ENCODE measurements around the gene ZNF593OS. TPM values are rescaled to one million over a fixed set of nuclear protein-coding genes. Genes with fewer than 3 reads are reported as not detected.

The ZNF593OS gene
- total RNA-seq, 1 experiment from 2014 or later = not detected

DNA sequence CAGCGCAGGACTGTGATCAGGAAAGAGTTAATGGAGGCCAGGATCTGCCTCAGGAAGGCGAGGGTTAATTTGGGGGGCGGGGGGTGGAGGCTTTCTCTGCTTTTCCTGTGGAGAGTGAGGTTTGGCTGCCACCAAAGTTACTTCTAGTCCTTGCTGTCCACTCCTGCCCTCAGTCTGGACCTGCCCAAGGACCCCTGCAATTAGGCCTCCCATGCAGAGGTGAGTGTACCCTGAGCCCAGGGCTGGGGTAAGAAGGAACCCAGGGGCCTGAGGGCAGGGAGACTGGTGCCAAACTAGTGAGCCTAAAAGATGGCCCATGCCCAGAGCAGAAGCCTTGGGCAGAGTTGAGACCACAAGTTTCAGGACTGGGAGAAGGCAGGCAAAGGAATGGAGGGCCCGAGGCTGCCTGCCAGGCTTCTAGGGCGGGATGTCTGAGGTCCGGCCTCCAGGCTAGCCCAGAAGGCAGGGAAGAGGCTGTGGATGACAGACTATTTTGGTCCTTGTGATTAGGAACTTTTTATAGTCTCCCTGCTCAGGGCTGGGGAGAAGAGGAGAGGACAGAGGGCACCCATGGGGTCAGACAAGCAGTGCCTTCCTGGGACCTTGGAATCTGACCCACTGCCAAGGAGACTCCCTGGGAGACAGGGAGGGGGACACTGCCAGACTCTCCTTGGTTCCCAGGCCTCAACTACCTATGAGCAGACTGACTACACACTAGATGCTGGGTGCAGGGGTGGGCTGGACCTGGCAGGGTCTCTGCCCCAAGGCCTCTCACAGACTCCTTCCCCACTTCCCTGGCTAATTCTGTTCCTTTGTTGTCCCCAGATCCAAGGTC lies 12.5 kb downstream of the ZNF593OS start, which contains the start of gene FAM110D:
TSS of gene FAM110D (plus strand) at position 172 of the 835 bp plus-strand sequence. CDS start 2,213 bp downstream, outside the sequence.
- DNase-seq = no peak
- H3K27ac ChIP-seq = no peak within 1 kb of the TSS

DNA sequence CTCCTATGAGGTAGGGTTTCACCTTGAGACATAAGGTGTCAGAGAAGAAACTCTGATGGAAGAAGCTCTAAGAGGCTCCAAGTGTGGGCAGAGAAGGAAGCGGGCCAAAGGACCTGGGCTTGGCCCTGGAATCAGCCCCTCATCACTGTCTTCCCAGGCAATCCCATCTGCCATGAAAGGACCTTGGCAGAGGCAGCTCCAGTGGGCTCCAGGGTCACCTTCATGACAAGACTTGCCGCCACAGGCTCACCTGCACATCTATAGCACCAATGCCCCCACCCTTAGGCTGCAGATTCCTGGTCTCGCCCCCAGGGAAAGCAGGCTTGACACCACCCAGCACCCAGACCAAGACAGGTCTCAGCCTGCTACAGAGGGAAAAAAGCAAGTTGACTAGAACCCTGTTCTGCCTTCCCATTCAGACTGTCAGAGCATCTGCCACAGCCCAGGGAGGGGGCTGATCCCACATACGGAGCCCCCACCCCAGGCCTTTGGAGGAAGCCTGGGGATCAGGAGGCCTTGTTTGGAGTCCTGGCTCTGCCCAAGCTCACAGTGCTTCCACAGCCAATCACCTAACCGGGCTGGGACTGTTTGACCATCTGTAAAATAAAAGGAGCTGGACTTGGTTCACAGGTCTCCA lies 13.2 kb downstream of the ZNF593OS start:
- Histone ChIP-seq H3K9me3 (replicated peaks) (no peaks in the 10 kb centered on the region), H3K4me1 (peaks cover 22% of the 10 kb centered on the region), H3K27ac (no peak overlapping the region), H3K36me3 (no peaks in the 10 kb centered on the region), H3K4me3 (no peak overlapping the region), H3K27me3 (peaks cover 43% of the 10 kb centered on the region)
- no peak for DNase-seq

More for the DNA sequence above, 12.5 kb downstream of the ZNF593OS start, which contains the start of gene FAM110D:
- Histone ChIP-seq H3K9me3 (replicated peaks) (no peaks in the 10 kb centered on the region), H3K27me3 (peaks cover 43% of the 10 kb centered on the region), H3K36me3 (no peaks in the 10 kb centered on the region), H3K4me1 (peaks cover 22% of the 10 kb centered on the region), H3K4me3 (no peak within 1 kb of the TSS)

DNA sequence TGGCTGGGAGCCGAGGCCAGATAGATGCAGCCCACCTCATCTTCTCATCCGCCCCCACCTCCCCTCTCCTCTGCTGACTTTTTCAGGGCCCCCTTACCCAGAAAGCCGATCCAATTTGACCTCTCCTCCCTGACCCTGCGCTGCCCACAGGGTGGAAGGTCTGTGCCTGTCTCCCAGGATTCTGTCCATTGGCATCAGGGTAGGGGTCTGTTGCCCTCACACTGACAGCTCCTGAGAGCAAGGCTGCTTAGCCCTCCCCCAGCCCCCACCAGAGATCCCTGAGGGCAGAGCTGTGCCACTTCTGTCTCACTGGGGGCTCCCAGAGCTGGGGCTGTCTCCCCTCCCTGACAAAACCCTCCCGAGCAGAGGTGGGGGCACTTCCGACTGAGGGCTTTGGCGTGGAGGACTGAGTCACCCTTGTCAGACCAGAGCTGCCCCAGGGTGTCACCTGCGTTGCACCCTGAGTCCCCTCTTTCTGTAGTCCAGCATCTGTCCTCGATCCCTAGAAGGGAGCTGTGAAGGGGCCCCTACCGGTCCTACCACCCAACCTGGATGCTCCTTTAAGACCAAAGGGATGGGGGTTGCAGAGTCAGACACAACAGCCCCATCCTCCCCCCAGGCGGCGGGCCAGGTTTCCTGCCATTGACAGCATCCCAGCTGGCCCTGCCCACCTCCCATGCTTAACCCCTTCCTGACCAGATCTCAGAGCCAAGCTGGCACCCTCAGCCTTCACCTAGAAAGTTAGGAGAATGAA lies 15.2 kb downstream of the ZNF593OS start:
- Histone ChIP-seq H3K36me3 (no peaks in the 10 kb centered on the region), H3K27me3 (peaks cover 43% of the 10 kb centered on the region), H3K9me3 (replicated peaks) (no peaks in the 10 kb centered on the region), H3K27ac (no peak overlapping the region), H3K4me1 (peaks cover 22% of the 10 kb centered on the region), H3K4me3 (peak overlapping the region; percentile 7)
- DNase-seq = peak; percentile 49 to 60

DNA sequence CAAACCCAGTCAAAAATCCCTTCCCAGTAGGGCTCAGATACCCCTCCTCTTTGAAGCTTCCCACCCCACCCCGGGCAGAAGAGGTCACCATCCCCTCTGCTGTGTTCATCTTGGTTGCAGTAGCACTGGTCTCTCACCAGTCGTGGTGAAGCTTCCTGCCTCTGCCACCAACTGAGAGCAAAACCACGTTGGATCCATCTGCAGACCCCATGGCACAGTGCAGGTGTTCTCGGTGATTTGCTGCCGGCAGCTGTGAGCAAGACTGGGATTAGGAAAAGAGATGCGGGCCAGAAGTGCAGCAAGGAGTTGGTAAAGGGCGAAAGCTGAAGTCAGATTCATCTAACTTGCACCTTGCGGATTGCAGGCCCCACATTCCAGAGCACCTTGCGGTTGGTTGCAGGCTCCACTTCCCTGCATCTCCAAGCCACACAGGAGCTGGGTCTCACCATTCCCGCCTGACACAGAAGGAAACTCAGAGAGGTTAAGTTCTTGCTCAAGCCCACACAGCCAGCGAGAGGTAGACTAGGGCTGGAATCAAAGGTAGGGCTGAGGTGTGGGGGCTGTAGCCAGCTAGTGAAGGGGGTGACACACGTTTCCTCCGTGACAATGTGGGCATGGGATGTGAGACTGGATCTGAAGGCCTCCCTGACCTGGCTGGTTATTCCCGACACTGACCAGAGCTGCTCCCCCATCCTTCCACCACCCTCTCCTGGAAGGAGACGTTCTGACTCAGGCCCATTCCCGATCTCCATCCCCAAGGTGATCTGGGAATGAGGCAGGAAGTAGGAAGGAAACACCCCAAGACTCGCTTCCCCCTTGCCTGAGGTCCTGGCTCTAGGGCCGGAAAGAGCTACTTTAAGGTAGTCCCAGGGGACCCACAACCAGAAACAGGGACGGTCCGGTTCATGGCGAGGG lies 16.0 kb downstream of the ZNF593OS start:
- H3K27ac ChIP-seq = no peak overlapping the region

DNA sequence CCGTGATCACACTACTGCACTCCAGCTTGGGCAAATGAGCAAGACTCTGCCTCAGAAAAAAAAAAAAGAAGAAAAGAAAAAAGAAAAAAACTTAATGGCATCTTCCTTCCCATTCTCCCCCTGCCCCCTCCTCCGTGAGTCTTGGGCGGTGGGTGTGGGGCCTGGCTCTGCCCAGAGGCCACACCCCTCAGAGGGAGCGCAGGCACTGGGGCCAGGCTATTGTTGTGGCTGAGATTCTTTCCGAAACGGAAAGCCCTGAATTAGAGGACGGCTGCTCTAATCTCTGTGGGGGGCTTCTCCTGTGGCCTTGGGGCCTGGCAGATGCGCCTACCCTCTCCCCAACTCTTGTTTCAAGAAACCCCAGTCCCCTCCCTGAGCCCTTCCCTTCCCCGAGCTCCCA lies 16.9 kb downstream of the ZNF593OS start:
- H3K4me3 ChIP-seq = no peak overlapping the region
- no peak for DNase-seq
- no peaks in the 10 kb centered on the region for H3K36me3 ChIP-seq
- peaks cover 52% of the 10 kb centered on the region for H3K27me3 ChIP-seq
- peaks cover 22% of the 10 kb centered on the region for H3K4me1 ChIP-seq
- no peak overlapping the region for H3K27ac ChIP-seq
- no peaks in the 10 kb centered on the region for H3K9me3 ChIP-seq (replicated peaks)

More for the DNA sequence above, 16.0 kb downstream of the ZNF593OS start:
- H3K9me3 ChIP-seq (replicated peaks) = no peaks in the 10 kb centered on the region
- no peaks in the 10 kb centered on the region for H3K36me3 ChIP-seq
- DNase-seq = peak in 1 of 2 experiments; percentile 44
- H3K4me1 ChIP-seq = peaks cover 22% of the 10 kb centered on the region
- peak overlapping the region; percentile 7 for H3K4me3 ChIP-seq
- peaks cover 49% of the 10 kb centered on the region for H3K27me3 ChIP-seq

DNA sequence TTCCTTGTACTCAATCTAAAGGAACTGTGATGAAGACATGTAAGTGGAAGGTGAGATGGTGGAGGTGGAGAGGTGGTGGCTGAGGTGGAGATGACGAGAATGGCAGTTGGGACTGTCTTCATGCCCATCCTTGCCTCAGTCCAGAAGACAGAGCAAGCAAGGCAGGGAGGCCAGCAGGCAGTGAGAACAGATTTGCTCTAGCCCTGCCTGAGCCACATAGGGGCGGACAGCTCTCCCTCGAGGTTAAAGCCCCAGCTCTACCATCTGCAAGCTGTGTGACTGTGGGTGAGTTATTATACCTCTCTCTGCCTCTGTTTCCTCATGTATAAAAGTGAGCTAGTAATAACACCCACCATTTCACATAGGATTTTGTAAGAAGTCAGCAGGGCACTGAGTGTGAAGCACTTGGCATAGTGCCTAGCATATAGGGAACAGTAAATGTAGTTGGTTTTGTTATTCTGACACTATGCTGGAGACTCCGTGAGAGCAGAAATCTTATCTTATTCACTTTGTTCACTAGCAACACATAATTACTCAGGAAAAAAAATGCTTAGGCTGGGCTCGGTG lies 17.6 kb downstream of the ZNF593OS start:
- H3K27me3 ChIP-seq = peaks cover 45% of the 10 kb centered on the region
- DNase-seq = no peak
- H3K9me3 ChIP-seq (replicated peaks) = no peaks in the 10 kb centered on the region
- H3K4me3 ChIP-seq = no peak overlapping the region
- peaks cover 24% of the 10 kb centered on the region for H3K4me1 ChIP-seq
- H3K27ac ChIP-seq = no peak overlapping the region
- H3K36me3 ChIP-seq = no peaks in the 10 kb centered on the region

DNA sequence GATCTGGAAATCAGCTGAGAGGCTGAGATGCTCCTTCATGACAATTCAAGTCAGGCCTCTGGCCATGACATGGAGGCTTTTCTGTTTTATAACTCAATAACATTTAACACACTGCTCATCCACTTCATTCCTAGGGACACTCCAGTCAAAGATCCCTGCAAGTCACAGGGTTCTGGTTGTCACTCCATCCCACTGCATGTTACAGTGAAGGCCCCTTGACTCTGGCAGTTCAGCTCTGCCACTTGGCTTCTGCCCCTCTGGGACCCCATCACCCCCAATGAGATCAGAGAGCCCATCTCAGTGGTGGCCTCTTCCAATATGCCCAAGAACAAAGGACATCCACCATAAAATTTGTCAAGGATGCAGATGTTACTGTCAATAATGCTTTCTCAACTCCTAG lies 22.7 kb downstream of the ZNF593OS start:
- H3K27ac ChIP-seq = no peak overlapping the region
- peak in 1 of 2 experiments; percentile 43 for DNase-seq
- H3K4me1 ChIP-seq = peaks cover 8% of the 10 kb centered on the region
- peaks cover 17% of the 10 kb centered on the region for H3K27me3 ChIP-seq
- H3K9me3 ChIP-seq (replicated peaks) = no peaks in the 10 kb centered on the region
- no peak overlapping the region for H3K4me3 ChIP-seq
- H3K36me3 ChIP-seq = no peaks in the 10 kb centered on the region

DNA sequence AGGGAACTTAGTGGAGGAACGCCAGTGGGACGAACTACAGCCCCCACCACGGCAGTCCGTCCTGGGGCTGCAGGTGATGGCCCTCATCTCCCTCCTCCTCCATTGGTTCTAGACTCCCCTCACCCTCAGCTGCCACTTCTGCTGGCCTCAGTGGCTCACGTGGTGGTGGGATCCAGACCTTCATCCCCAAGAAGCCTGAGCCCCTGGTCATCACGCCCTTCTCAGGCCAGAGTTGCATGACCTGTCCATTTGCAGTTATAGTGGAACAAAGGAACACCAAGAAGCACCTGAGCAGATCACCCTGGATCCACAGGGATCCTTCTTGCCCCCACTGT lies 25.7 kb downstream of the ZNF593OS start:
- H3K27ac ChIP-seq = no peak overlapping the region
- H3K36me3 ChIP-seq = no peaks in the 10 kb centered on the region
- 0 out of 2 replicates have a peak, but pooled peaks cover 6% of the 10 kb centered on the region for H3K27me3 ChIP-seq
- H3K4me1 ChIP-seq = peaks cover 8% of the 10 kb centered on the region
- no peak for DNase-seq
- H3K4me3 ChIP-seq = no peak overlapping the region
- no peaks in the 10 kb centered on the region for H3K9me3 ChIP-seq (replicated peaks)

DNA sequence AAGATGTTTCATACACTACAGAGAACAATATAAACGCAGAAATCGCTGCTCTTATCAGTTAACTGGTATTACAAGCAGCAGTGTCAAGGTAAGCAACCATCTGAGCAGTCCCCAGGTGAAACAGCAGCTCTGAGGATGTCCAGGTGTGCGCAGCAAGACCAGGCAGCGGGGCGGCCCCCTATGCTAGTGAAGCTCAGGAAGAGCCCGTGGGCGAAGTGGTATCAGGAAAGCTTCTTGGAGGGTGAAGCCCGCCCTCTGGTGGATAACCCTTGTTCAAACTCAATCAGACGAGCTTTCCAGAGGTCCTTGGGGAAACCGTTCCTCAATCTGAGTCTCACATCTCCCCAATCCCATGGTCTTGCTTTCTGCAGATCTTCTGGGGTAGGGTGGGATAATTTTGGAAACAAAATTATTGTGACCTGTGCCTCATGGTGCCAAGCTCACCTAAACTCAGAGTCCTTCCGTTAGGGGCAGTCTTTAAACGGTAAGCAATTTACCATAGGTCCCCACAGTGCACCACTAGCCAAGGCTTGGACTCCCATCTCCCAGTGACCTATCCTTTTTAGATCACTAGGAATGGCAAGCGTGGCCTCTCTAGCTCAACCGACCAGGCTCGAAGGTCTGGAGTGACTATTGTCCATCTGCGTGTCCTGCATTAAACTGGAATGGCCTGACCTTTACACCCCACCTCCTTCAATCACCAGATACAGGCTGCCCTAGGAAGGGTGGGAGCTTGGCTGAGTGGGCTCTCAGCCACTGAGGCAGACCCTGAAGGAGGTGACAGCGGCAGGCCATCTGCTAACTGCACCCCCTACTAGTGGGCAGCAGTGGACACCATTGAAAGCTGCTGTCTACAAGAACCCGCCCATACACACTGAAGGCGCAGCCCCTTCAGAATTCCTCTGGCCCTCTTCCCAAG lies 26.3 kb downstream of the ZNF593OS start:
- peaks cover 8% of the 10 kb centered on the region for H3K4me1 ChIP-seq
- no peaks in the 10 kb centered on the region for H3K27me3 ChIP-seq
- no peak overlapping the region for H3K4me3 ChIP-seq
- no peak overlapping the region for H3K27ac ChIP-seq
- no peaks in the 10 kb centered on the region for H3K36me3 ChIP-seq
- DNase-seq = peak; percentile 74 to 93
- no peaks in the 10 kb centered on the region for H3K9me3 ChIP-seq (replicated peaks)

DNA sequence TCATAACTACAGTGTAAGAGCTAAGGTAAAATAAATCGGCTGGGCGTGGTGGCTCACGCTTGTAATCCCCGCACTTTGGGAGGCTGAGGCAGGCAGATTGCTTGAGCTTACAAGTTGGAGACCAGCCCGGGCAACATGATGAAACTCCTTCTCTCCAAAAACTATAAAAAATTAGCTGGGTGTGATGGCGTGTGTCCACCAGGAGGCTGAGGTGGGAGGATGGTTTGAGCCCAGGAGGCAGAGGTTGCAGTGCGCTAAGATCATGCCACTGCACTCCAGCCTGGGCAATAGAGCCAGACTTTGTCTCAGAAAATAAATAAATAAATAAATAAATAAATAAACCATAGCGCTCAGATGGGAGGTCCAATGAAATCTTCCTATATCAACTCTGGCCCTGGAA lies 29.5 kb downstream of the ZNF593OS start:
- Histone ChIP-seq H3K27me3 (no peaks in the 10 kb centered on the region), H3K4me3 (no peak overlapping the region), H3K4me1 (no peaks in the 10 kb centered on the region), H3K27ac (no peak overlapping the region), H3K9me3 (replicated peaks) (no peaks in the 10 kb centered on the region), H3K36me3 (no peaks in the 10 kb centered on the region)
- no peak for DNase-seq

DNA sequence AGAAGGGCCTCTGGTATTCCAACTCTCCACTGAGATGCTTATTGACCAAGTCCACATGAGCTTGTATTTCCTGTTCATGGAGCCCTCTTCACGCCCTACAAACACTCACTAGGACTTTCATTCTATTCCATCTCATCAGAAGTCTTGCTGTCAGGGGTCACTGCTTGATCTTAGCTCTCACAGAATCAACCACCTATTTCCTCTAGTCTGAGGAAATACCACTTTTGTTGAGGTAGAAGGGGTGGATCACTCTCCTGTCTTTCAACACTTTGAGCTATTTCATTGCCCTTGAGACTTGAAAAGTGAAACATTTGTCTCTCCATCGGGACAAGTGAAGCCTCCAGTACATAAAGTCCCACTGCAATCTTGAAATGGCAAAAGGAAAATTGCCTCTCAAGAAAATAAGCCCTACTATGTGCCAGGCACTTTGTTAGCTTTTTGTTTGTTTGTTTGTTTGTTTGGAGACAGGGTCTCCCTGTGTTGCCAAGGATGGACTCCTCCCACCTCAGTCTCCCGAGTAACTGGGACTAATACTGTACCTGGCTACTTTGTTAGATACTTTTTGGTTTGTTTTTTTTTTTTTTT lies 32.6 kb downstream of the ZNF593OS start:
- DNase-seq = no peak
- Histone ChIP-seq H3K27me3 (no peaks in the 10 kb centered on the region), H3K4me1 (no peaks in the 10 kb centered on the region), H3K4me3 (no peak overlapping the region), H3K9me3 (replicated peaks) (no peaks in the 10 kb centered on the region), H3K36me3 (no peaks in the 10 kb centered on the region), H3K27ac (no peak overlapping the region)

DNA sequence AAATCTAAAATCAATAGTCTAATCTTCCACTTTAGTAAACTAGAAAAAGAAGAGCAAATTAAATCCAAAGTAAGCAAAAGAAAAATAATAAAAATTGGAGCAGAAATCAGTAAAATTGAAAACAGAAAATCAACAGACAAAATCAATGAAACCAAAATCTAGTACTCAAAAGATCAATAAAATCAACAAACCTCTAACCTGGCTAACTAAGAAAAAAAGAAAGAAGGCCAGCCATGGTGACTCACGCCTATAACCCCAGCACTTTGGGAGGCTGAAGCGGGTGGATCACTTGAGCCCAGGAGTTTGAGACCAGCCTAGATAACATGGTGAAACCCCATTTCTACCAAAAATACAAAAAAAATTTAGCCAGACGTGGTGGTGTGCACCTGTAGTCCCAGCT lies 37.2 kb downstream of the ZNF593OS start:
- DNase-seq = no peak
- Histone ChIP-seq H3K27me3 (peaks cover 11% of the 10 kb centered on the region; the same call in 1 of the 2 replicates), H3K36me3 (no peaks in the 10 kb centered on the region), H3K27ac (no peak overlapping the region), H3K4me3 (no peak overlapping the region), H3K9me3 (replicated peaks) (no peaks in the 10 kb centered on the region), H3K4me1 (no peaks in the 10 kb centered on the region)

DNA sequence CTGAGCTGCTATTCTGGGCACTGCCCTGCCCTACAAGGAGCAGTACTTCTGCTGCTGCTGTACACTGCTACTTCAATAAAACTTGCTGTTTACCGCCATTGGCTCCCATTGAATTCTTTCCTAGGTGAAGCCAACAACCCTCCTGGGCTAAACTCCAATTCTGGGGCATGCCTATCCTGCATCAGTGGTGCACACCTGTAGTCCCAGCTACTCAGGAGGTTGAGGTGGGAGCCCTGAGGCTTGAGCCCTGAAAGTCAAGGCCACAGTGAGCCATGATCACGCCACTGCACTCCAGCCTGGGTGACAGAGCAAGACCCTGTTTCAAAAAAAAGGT lies 38.8 kb downstream of the ZNF593OS start:
- Histone ChIP-seq H3K9me3 (replicated peaks) (no peaks in the 10 kb centered on the region), H3K27me3 (peaks cover 15% of the 10 kb centered on the region), H3K27ac (no peak overlapping the region), H3K4me3 (no peak overlapping the region), H3K4me1 (no peaks in the 10 kb centered on the region), H3K36me3 (no peaks in the 10 kb centered on the region)
- DNase-seq = no peak
